Measurements from ENCODE around the gene AGBL1.
"Not testable (repeated sequence)": the region's sequence is repeated elsewhere in the genome, so short reads cannot be mapped to it uniquely, and the experiment has no call there.

AGBL1 gene

DNA sequence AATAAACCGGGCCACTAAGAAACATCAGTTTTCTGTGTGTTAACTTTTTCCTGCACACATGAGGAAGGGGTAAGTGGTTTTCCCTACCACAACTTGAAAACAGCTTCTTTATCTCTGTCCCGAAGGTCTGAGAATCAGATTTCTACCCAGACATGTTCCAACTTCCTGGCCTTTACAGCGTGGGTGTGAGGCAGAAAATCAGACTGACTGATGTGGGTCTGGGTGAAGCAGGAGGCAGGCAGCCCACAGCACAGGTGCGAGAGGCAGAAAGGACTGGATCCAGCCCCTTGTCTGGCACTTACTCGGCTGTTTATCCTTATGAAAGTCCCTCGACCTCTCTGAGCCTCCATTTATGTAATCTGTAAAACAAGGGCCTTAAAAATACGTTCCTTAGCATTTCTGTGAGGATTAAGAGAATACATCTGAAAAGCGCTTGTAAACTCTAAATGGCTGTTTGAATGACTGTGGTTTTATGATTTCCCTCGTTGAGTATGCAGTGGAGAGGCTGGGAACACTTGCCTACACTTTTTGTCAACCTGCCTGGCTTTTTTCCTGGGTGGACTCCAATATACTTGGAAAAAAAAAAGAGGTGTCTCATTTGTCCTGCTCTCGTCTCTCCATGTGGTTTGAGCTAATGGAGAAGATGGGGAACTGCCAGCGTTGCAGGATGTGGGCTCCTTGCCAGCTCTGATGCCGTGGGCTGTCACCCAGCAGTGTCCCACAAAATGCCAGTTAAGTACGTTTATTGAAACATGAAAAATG is 3.1 kb downstream of the AGBL1 start:
- no peak for DNase-seq (ENCODE audit: low read depth in 1 of 2, low spot score in 1 of 2)

DNA sequence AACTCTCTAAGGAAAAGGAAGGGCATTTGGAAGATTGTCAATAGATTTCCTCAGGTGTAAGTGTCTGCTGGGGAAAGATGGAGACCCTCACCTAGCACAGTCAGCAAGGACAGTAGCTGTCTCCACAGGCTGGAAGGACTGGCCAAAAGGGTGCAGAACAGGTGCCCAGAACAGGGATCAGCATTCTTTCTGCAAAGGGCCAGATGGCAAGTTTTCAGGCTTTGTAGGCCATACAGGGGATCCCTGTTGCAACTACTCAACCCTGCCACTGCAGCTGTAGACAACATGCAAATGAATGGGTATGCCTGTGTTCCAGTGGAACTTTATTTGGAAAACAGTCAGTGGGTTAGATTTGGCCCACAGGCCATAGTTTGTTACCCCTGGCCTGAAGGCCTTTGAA is 8.1 kb downstream of the AGBL1 start:
- no peak for DNase-seq (ENCODE audit: low read depth in 1 of 2, low spot score in 1 of 2)

GRCh38 chr15:86089422-86089821 is 9.8 kb downstream of the AGBL1 start:
- DNase-seq (ENCODE audit: low read depth in 1 of 2, low spot score in 1 of 2), result no peak

- no peak for DNase-seq (ENCODE audit: low read depth in 1 of 2, low spot score in 1 of 2)
These were observed 22.1 kb downstream of the AGBL1 start for GRCh38 chr15:86101818-86102217.

DNA sequence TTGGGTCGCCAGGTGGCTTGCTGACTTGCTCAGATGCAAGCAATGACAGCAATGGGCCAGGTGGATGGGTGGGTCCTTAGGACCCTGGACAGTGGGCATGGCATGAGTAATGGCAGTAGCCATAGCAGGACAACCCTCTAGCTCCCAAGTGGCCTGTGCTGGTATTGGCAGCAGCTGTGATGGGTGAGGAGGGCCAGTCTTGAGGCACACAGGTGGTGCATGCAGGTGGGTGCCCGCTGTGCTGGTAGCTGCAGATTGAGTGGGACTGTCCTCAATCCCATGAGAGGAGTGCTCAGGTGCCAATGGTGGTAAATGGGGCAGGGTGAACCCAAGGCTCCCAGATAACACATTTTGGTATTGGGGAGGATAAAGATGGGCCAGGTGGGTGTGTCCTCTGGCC is 24.2 kb downstream of the AGBL1 start:
- no peak for DNase-seq (ENCODE audit: low read depth in 1 of 2, low spot score in 1 of 2)

DNA sequence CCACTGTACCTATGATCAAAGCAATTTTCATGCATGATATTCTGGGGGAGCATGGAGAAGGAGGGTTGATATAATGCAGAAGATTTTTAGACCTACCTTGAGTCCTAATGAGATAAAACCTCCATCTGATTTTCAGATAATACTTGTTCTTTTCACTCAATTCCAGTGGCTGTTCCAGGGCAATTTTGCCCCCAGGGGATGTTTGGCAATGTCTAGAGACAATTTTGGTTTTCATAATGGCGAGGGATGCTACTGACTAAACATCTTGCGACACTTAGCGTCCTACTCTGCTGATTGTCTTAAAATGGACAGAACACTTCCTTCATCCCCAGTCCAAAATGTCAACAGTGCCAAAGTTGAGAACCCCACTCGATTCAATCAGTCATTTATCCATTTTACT is 26.6 kb downstream of the AGBL1 start:
- no peak for DNase-seq (ENCODE audit: low read depth in 1 of 2, low spot score in 1 of 2)

DNA sequence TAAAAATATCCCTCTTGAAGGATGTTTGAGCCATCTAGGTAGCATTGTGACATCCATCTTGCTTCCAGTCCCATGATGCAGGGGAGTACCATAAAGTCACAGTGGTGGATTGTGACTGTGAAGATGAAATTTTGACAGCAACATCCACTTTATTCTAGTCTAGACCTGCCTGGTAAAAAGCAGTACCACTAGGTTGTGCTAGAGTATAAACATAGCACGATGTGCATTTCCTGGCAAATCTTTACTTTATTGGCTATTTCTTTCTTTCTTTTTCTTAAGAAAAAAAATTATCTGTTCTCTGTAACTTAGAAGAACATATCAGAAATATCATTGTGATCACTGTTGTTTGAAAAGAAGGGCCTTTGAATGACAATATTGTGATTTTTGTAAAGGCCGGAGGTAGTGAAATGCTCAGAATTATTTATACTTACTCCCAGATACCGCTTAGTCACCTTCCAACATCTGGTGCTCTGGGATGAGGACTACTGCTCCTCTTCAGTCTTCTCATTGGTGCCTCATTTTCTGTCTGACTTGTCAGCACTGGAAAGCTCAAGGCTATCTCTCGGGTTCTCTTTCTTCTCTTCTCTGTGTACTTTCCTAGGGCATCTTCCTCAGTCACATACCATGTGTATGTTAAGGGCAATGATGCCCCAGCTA is 35.6 kb downstream of the AGBL1 start:
- DNase-seq (ENCODE audit: low read depth in 1 of 2, low spot score in 1 of 2), result no peak

DNA sequence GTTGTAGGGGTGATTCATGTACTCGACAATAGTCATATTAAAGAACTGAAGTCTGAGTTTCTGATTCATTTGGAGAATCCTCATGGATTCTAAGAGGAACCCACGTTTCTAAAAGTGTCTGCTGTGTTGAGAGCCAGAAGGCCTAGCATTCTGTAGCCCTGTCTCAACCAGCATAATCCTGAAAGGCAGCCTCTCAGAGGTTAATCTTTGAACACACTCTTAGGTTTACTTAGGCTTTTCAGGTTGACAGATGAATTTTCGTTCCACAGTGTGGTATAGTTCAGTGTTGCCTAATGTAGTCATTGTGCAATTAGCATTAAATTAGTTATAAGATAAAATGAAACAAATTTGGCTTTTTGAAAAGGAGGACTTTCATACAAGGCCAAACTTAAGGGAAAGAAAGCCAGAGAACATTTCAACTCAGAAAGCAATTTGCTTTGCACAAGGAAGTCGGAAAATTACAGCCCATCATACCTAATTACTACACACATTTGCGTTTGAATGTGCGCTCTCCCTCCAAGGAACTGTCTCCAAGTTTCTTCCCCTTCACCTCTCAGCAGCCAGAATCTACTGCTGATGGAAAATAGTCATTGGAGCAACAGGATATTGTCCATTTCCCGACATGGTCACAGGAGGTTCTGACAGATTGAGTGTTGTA is 42.0 kb downstream of the AGBL1 start:
- DNase-seq (ENCODE audit: low read depth in 1 of 2, low spot score in 1 of 2), result no peak

GRCh38 chr15:86122691-86123391 is 43.2 kb downstream of the AGBL1 start:
- DNase-seq (ENCODE audit: low read depth in 1 of 2, low spot score in 1 of 2), result not testable (repeated sequence)

GRCh38 chr15:86125775-86126174 is 46.1 kb downstream of the AGBL1 start:
- no peak for DNase-seq (ENCODE audit: low read depth in 1 of 2, low spot score in 1 of 2)

DNA sequence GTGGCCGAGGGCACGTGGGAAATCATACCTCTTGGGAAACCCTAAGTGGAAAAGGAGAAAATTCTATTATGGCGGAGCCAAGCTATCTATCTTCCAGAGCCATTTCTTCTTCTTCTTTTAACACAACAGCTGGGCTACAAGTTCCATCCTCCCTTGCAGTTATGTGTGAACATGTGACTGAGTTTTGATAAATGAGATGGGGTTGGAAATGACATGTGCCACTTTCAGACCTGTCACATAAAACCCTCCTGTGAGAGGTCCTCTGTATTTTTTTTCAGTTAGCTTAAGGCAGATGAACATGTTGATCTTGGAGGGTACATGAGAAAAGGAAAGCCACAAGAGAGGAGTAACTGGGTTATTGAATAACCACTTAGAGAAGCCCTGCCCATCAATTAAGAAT is 47.9 kb downstream of the AGBL1 start:
- DNase-seq (ENCODE audit: low read depth in 1 of 2, low spot score in 1 of 2), result no peak

- DNase-seq (ENCODE audit: low read depth in 1 of 2, low spot score in 1 of 2), result no peak
These were observed 55.4 kb downstream of the AGBL1 start for GRCh38 chr15:86135041-86135440.

DNA sequence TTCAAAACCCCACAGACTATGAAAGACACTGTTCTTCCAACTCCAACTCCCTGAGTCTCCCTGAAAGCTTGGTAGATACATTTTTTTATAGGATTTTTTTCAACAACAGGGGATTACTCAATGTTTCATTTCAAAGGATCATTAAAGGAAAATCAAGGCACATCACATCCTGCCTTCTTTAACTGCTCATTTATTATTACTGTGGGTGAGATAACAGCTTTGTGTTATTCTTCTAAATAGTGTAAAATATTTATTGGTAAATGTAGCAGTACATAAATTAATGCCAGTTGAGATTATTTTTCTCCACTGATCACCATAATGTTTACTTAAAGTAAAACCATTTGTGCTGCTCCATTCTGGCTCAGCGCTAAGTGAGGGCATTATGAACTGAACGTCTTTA is 57.2 kb downstream of the AGBL1 start:
- DNase-seq (ENCODE audit: low read depth in 1 of 2, low spot score in 1 of 2), result no peak

GRCh38 chr15:86138798-86139197 is 59.1 kb downstream of the AGBL1 start:
- no peak for DNase-seq (ENCODE audit: low read depth in 1 of 2, low spot score in 1 of 2)

DNA sequence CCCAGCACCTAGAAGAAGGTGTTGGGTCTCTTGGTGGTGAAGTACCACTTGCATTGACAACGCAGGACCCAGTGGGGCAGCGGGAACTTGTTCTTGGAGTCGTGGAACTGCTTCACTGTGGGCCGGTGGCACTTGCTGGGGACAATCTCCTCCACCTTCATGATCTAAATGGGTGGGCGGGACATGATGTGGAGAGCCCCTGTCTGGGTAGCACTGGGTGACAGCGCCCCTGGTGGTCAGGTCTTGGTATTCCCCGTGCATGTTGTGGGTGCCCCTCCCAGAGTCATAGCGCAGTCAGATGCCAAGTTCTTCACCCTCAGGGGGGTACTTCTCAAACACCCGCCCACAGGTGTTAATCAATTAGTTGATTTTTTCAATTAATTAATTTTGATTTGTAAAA is 60.2 kb downstream of the AGBL1 start:
- DNase-seq (ENCODE audit: low read depth in 1 of 2, low spot score in 1 of 2), result no peak

DNA sequence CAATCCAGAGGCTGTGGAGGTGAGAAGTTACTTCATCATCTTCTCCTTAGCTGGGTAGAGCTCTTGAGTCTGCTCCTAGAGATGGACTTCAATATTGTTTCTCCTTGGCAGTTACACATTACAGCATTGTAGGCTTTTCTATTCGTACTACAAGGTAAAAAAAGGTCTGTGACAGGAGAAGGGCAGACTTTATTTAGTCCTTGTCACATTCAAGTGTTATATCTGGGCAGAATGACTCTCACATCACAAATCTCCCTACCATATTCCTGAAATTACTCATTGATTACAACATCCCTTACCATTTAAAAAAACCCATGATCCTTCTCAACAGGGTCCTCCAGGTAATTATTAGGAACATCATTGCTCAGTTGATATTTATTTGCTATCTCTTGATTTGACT is 75.0 kb downstream of the AGBL1 start:
- DNase-seq (ENCODE audit: low read depth in 1 of 2, low spot score in 1 of 2), result no peak

GRCh38 chr15:86155551-86155950 is 75.9 kb downstream of the AGBL1 start:
- DNase-seq (ENCODE audit: low read depth in 1 of 2, low spot score in 1 of 2), result no peak

DNA sequence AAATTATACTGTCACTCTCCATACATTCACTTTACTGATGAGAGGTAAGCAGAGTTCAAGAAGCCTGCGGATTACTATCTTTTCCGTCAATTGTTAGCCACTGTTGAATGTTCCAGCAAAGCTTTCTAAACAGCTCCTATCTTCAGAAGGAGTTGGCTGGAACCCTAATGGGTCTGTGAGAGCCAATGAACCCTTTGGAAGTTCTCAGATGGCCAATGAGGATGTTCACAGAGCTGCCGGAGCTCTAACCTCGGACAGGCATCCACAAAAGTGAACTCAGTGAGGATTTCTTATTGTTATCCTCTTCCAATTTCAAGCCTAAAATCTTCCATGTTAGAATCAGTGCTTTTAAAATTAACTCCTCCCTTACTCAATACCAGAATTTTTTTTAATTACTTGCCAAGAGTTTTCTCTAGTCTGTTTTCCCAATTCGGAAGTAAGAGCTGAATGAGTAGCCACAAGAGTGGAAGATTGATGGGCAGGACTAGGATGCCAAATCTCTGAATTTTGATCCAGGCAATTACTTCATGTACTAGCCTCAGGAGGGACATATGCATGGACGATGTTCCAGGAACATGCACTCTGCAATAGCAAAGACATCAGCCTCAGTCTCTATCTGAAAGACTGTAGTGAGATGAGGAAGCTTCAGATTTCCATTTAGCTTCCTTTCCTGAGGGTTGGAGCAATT is 78.1 kb downstream of the AGBL1 start:
- DNase-seq (ENCODE audit: low read depth in 1 of 2, low spot score in 1 of 2), result no peak

DNA sequence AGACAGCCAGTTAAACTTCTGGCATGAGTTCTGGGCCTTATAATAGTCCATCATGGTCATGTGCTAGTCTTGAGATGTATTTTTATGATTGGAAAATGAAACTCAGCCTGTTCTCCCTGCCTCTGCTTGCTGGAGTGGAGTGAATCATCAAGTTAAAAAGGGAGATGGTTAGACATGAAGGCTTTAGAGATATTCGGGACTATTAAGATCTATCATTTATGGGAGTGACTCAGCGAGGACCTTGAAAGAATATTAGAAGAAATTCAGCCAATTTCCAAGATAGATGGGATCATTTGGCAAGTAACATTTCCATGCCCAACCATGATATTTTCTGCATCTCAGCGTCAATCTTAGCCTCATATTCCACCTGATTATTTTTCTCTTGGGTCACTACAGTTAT is 79.8 kb downstream of the AGBL1 start:
- no peak for DNase-seq (ENCODE audit: low read depth in 1 of 2, low spot score in 1 of 2)

DNA sequence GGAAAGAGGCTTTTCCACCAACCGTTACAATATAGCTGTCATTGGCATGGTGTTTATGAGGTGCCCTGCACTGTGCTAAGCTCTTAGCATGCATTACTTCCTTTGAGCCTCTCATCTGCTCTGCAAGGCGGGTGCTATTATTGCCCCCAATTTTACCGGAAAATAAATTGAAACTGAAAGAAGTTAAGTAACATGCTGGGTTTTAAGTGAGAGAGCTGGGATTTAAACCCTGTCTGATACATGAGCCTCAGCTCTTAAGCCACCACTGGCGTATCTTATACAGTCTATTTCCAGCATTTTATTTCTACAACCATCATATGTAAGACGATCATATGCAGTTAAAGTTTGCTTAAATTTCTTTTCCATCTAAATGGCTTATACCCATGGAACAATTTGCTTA is 81.6 kb downstream of the AGBL1 start:
- no peak for DNase-seq (ENCODE audit: low read depth in 1 of 2, low spot score in 1 of 2)

GRCh38 chr15:86162172-86162591 is 82.5 kb downstream of the AGBL1 start:
- no peak for DNase-seq (ENCODE audit: low read depth in 1 of 2, low spot score in 1 of 2)
